GM23338 (cell line): ENCODE results near the gene SMC5. TPM values are rescaled to one million over a fixed set of nuclear protein-coding genes. Genes with fewer than 3 reads are reported as not detected.

Source experiments
- ATAC-seq: fragments of 200-7000 bp; cut with Tn5 transposase; 3 replicates; pipeline ENCODE4 v1.9.1; 2020
- DNase-seq: peaks from one replicate; pipeline ENCODE4 v3.0.0-alpha.2; 2015; ENCODE audit warnings: low spot score
- H2AFZ ChIP-seq: fragments of 200-600 bp; sonication (generic); 2 replicates; pipeline ENCODE4 v1.8.0; 2016; ENCODE audit warnings: antibody characterized with exemption, mild to moderate bottlenecking, moderate library complexity
- H3F3A ChIP-seq: fragments of 200-600 bp; sonication (generic); replicated peaks from 2 replicates; pipeline ENCODE4 v1.8.0; 2017; ENCODE audit warnings: antibody characterized with exemption, mixed run types, low read depth
- H3K27ac ChIP-seq: fragments of 200-600 bp; sonication (generic); 2 replicates; pipeline ENCODE4 v1.6.1; 2016; ENCODE audit warnings: low read depth
- H3K27me3 ChIP-seq: fragments of 200-600 bp; sonication (generic); 2 replicates; pipeline ENCODE4 v1.8.0; 2016; ENCODE audit warnings: mild to moderate bottlenecking, mixed run types, moderate library complexity; ENCODE audit not compliant: insufficient read depth
- H3K36me3 ChIP-seq: fragments of 200-600 bp; sonication (generic); 2 replicates; pipeline ENCODE4 v1.8.0; 2016; ENCODE audit warnings: mild to moderate bottlenecking; ENCODE audit not compliant: insufficient read depth
- H3K4me1 ChIP-seq: fragments of 200-600 bp; sonication (generic); 2 replicates; pipeline ENCODE4 v1.8.0; 2016; ENCODE audit warnings: mild to moderate bottlenecking, moderate library complexity; ENCODE audit not compliant: insufficient read depth
- H3K4me2 ChIP-seq: fragments of 200-600 bp; sonication (generic); 2 replicates; pipeline ENCODE4 v1.7.1; 2017; ENCODE audit warnings: mixed run types
- H3K4me3 ChIP-seq: fragments of 200-600 bp; sonication (generic); 2 replicates; pipeline ENCODE4 v1.6.1; 2016; ENCODE audit warnings: mixed run types
- H3K79me2 ChIP-seq: fragments of 200-600 bp; sonication (generic); replicated peaks from 2 replicates; pipeline ENCODE4 v1.8.0; 2017; ENCODE audit warnings: mild to moderate bottlenecking; ENCODE audit not compliant: insufficient read depth
- H3K9me2 ChIP-seq: fragments of 200-600 bp; sonication (generic); 2 replicates; pipeline ENCODE4 v1.8.0; 2017; ENCODE audit not compliant: insufficient read depth
- H4K20me1 ChIP-seq: fragments of 200-600 bp; sonication (generic); replicated peaks from 2 replicates; pipeline ENCODE4 v1.8.0; 2017; ENCODE audit warnings: mild to moderate bottlenecking; ENCODE audit not compliant: insufficient read depth
- H3K27ac Mint-ChIP-seq: 2 replicates; pipeline ENCODE4 v1.8.0; 2020; ENCODE audit warnings: inconsistent platforms, mild to moderate bottlenecking, moderate library complexity, mixed read lengths
- H3K27me3 Mint-ChIP-seq: 3 replicates; pipeline ENCODE4 v1.8.0; 2022; ENCODE audit warnings: low read depth, mild to moderate bottlenecking, moderate library complexity, mixed read lengths, inconsistent platforms; ENCODE audit not compliant: insufficient read depth, poor library complexity
- H3K36me3 Mint-ChIP-seq: 3 replicates; pipeline ENCODE4 v1.8.0; 2021; ENCODE audit warnings: low read depth, mild to moderate bottlenecking, inconsistent platforms, moderate library complexity, mixed read lengths
- H3K4me1 Mint-ChIP-seq: 3 replicates; pipeline ENCODE4 v1.8.0; 2020; ENCODE audit warnings: mild to moderate bottlenecking, inconsistent platforms, mixed read lengths
- H3K4me3 Mint-ChIP-seq: 3 replicates; pipeline ENCODE4 v1.8.0; 2021; ENCODE audit warnings: moderate library complexity, mild to moderate bottlenecking, inconsistent platforms, mixed read lengths
- H3K9me3 Mint-ChIP-seq: 3 replicates; pipeline ENCODE4 v1.8.0; 2020; ENCODE audit warnings: moderate library complexity, mild to moderate bottlenecking, inconsistent platforms, mixed read lengths
- EZH2 ChIP-seq: fragments of 200-600 bp; sonication (generic); IDR thresholded peaks from one replicate; pipeline ENCODE4 v1.8.0; 2017; ENCODE audit warnings: antibody characterized with exemption, mild to moderate bottlenecking, low read depth; ENCODE audit not compliant: unreplicated experiment
- EZH2phosphoT487 ChIP-seq: fragments of 200-600 bp; sonication (generic); IDR thresholded peaks from one replicate; pipeline ENCODE4 v1.8.1; 2018; ENCODE audit warnings: antibody characterized with exemption; ENCODE audit not compliant: unreplicated experiment
- POLR2AphosphoS5 ChIP-seq: IDR thresholded peaks from 2 replicates; pipeline ENCODE4 v1.6.1; 2016; ENCODE audit warnings: antibody characterized with exemption, low read depth
- ZNF114 ChIP-seq: fragments of 250-450 bp; sonication (Bioruptor Pico); IDR thresholded peaks from 2 replicates; pipeline ENCODE4 v1.5.0; 2020; ENCODE audit warnings: mild to moderate bottlenecking, moderate library complexity
- ZNF331 ChIP-seq: fragments of 250-450 bp; sonication (Bioruptor Pico); IDR thresholded peaks from 2 replicates; pipeline ENCODE4 v1.5.0; 2020; ENCODE audit warnings: low read depth, mild to moderate bottlenecking, moderate library complexity
- polyA plus RNA-seq: library from polyadenylated mRNA; unstranded; fragments of >200 nt; fragmentation: Nextera tagmentation; extraction: Ambion mirVana; gene quantifications from 2 replicates; pipeline ENCODE4 v1.2.1, GENCODE V29; 2016
- total RNA-seq: library from RNA; depleted of rRNA; stranded (reverse); fragments of >200 nt; shearing (Covaris generic); gene quantifications from 2 replicates; pipeline ENCODE4 v1.2.3, GENCODE V29; 2014
- TF ChIP-seq, protein P1 (sequence below): fragments of 250-450 bp; sonication (Bioruptor Pico); IDR thresholded peaks from 2 replicates; pipeline ENCODE4 v1.5.0; 2020; ENCODE audit warnings: mild to moderate bottlenecking, moderate library complexity
- TF ChIP-seq, protein P2 (sequence below): IDR thresholded peaks from 2 replicates; pipeline ENCODE4 v1.6.1; 2016; ENCODE audit warnings: antibody characterized with exemption
- TF ChIP-seq, protein P3 (sequence below), 2 experiments: fragments of 200-600 bp in 1 of 2; sonication (generic) in 1 of 2; conservative IDR thresholded peaks; 2 replicates each; pipeline versions ENCODE4 v1.5.1 to v1.6.1; 2016 to 2017; ENCODE audit warnings: antibody characterized with exemption in 2 of 2, low read depth in 2 of 2, mild to moderate bottlenecking in 2 of 2, moderate library complexity in 1 of 2

Gene SMC5
- total and polyA plus RNA-seq, 2 experiments from 2014 or later = 27.9 to 29.0 TPM

DNA sequence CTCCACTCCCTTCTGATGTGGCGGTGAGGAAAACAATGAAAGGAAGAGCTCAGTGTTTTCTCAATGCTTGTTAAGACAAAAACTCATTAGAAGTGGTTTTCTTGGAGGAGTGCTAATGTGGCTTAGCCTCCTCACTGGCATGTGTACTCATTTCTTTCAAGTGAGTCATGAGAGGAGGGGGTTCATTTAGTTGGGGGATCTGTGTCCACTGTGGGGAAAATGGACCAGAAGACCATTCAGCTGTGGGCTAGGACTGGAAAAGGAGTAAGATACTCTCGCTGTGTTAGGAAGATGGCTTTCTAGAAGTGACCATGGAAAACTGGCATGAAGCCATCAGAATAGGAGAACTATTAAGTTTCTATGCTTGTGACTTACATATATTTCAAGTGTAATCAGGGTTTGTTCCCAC is 132.2 kb downstream of the SMC5 start (continued):
- TF ChIP-seq, protein P1, sequence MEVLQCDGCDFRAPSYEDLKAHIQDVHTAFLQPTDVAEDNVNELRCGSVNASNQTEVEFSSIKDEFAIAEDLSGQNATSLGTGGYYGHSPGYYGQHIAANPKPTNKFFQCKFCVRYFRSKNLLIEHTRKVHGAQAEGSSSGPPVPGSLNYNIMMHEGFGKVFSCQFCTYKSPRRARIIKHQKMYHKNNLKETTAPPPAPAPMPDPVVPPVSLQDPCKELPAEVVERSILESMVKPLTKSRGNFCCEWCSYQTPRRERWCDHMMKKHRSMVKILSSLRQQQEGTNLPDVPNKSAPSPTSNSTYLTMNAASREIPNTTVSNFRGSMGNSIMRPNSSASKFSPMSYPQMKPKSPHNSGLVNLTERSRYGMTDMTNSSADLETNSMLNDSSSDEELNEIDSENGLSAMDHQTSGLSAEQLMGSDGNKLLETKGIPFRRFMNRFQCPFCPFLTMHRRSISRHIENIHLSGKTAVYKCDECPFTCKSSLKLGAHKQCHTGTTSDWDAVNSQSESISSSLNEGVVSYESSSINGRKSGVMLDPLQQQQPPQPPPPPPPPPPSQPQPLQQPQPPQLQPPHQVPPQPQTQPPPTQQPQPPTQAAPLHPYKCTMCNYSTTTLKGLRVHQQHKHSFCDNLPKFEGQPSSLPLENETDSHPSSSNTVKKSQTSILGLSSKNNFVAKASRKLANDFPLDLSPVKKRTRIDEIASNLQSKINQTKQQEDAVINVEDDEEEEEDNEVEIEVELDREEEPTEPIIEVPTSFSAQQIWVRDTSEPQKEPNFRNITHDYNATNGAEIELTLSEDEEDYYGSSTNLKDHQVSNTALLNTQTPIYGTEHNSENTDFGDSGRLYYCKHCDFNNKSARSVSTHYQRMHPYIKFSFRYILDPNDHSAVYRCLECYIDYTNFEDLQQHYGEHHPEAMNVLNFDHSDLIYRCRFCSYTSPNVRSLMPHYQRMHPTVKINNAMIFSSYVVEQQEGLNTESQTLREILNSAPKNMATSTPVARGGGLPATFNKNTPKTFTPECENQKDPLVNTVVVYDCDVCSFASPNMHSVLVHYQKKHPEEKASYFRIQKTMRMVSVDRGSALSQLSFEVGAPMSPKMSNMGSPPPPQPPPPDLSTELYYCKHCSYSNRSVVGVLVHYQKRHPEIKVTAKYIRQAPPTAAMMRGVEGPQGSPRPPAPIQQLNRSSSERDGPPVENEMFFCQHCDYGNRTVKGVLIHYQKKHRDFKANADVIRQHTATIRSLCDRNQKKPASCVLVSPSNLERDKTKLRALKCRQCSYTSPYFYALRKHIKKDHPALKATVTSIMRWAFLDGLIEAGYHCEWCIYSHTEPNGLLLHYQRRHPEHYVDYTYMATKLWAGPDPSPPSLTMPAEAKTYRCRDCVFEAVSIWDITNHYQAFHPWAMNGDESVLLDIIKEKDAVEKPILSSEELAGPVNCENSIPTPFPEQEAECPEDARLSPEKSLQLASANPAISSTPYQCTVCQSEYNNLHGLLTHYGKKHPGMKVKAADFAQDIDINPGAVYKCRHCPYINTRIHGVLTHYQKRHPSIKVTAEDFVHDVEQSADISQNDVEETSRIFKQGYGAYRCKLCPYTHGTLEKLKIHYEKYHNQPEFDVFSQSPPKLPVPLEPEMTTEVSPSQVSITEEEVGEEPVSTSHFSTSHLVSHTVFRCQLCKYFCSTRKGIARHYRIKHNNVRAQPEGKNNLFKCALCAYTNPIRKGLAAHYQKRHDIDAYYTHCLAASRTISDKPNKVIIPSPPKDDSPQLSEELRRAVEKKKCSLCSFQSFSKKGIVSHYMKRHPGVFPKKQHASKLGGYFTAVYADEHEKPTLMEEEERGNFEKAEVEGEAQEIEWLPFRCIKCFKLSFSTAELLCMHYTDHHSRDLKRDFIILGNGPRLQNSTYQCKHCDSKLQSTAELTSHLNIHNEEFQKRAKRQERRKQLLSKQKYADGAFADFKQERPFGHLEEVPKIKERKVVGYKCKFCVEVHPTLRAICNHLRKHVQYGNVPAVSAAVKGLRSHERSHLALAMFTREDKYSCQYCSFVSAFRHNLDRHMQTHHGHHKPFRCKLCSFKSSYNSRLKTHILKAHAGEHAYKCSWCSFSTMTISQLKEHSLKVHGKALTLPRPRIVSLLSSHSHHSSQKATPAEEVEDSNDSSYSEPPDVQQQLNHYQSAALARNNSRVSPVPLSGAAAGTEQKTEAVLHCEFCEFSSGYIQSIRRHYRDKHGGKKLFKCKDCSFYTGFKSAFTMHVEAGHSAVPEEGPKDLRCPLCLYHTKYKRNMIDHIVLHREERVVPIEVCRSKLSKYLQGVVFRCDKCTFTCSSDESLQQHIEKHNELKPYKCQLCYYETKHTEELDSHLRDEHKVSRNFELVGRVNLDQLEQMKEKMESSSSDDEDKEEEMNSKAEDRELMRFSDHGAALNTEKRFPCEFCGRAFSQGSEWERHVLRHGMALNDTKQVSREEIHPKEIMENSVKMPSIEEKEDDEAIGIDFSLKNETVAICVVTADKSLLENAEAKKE = no peak
- TF ChIP-seq, protein P2, sequence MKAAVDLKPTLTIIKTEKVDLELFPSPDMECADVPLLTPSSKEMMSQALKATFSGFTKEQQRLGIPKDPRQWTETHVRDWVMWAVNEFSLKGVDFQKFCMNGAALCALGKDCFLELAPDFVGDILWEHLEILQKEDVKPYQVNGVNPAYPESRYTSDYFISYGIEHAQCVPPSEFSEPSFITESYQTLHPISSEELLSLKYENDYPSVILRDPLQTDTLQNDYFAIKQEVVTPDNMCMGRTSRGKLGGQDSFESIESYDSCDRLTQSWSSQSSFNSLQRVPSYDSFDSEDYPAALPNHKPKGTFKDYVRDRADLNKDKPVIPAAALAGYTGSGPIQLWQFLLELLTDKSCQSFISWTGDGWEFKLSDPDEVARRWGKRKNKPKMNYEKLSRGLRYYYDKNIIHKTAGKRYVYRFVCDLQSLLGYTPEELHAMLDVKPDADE = no peak
- TF ChIP-seq ZNF114 = no peak
- TF ChIP-seq EZH2phosphoT487 = no peak
- no peak for TF ChIP-seq POLR2AphosphoS5
- TF ChIP-seq EZH2 = no peak
- no peak for TF ChIP-seq ZNF331 (CRISPR knock-in tag)

DNA sequence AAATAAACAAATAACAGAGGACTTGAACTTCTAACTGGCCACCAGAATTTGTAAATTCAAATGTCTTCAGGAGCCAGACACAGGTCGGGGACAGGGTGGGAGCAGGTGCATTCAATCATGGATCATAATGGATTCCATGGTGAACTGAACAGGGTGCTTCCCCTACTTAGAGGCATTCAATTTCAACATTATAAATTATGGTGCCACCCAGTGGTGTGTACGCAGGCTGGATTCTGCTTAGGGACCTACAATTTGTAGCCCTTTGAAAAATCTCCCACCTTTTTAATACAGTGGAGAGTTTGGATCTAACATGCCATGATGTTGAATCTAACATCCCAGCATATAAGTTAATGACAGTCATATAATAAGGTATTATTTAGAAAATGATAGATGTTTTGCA is 133.4 kb downstream of the SMC5 start:
- no peaks in the 10 kb centered on the region; the same call in 2 of the 3 replicates for H3K9me3 Mint-ChIP-seq
- H3K36me3 Mint-ChIP-seq = no peaks in the 10 kb centered on the region
- ATAC-seq (no peak), DNase-seq (no peak)
- no peaks in the 10 kb centered on the region for H3K79me2 ChIP-seq
- no peak overlapping the region for H3K4me3 Mint-ChIP-seq
- H3K27me3 Mint-ChIP-seq = peaks cover 1% of the 10 kb centered on the region
- H3K4me3 ChIP-seq = no peak overlapping the region
- no peaks in the 10 kb centered on the region for H3K9me2 ChIP-seq
- H3F3A ChIP-seq = no peaks in the 10 kb centered on the region
- no peak overlapping the region for H3K4me2 ChIP-seq
- no peaks in the 10 kb centered on the region for H3K36me3 ChIP-seq
- H3K27me3 ChIP-seq = no peaks in the 10 kb centered on the region
- H2AFZ ChIP-seq = no peak overlapping the region
- H3K4me1 ChIP-seq = 0 out of 2 replicates have a peak, but pooled peaks cover 3% of the 10 kb centered on the region
- H3K27ac Mint-ChIP-seq = no peak overlapping the region
- no peak overlapping the region for H3K27ac ChIP-seq
- H3K4me1 Mint-ChIP-seq = peaks cover 6% of the 10 kb centered on the region
- no peaks in the 10 kb centered on the region for H4K20me1 ChIP-seq
- TF ChIP-seq, protein P3, sequence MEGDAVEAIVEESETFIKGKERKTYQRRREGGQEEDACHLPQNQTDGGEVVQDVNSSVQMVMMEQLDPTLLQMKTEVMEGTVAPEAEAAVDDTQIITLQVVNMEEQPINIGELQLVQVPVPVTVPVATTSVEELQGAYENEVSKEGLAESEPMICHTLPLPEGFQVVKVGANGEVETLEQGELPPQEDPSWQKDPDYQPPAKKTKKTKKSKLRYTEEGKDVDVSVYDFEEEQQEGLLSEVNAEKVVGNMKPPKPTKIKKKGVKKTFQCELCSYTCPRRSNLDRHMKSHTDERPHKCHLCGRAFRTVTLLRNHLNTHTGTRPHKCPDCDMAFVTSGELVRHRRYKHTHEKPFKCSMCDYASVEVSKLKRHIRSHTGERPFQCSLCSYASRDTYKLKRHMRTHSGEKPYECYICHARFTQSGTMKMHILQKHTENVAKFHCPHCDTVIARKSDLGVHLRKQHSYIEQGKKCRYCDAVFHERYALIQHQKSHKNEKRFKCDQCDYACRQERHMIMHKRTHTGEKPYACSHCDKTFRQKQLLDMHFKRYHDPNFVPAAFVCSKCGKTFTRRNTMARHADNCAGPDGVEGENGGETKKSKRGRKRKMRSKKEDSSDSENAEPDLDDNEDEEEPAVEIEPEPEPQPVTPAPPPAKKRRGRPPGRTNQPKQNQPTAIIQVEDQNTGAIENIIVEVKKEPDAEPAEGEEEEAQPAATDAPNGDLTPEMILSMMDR (conservative IDR thresholded peaks at IDR 0.05; ENCODE audit: low read depth in 2 of 2) = peak in 1 of 2 experiments; percentile 25; a peak in 2 of 4 replicates
